Chondrocyte (in vitro differentiated cells): ENCODE results near the gene NR3C2. TPM values are rescaled to one million over a fixed set of nuclear protein-coding genes. Genes with fewer than 3 reads are reported as not detected.

Experiments used
- DNase-seq: peaks from one replicate; pipeline ENCODE4 v3.0.0; 2021; ENCODE audit warnings: mixed read lengths, low spot score
- H3K27ac Mint-ChIP-seq: one replicate; pipeline ENCODE4 v1.8.0; 2021; ENCODE audit warnings: mild to moderate bottlenecking, moderate library complexity, mixed read lengths; ENCODE audit not compliant: unreplicated experiment
- H3K27me3 Mint-ChIP-seq: 2 replicates; pipeline ENCODE4 v1.8.0; 2021; ENCODE audit warnings: low read depth, mixed read lengths
- H3K36me3 Mint-ChIP-seq: 2 replicates; pipeline ENCODE4 v1.8.0; 2021; ENCODE audit warnings: low read depth, mixed read lengths
- H3K4me1 Mint-ChIP-seq: 2 replicates; pipeline ENCODE4 v1.8.0; 2021; ENCODE audit warnings: low read depth, mild to moderate bottlenecking, mixed read lengths
- H3K4me3 Mint-ChIP-seq: one replicate; pipeline ENCODE4 v1.8.0; 2021; ENCODE audit warnings: mild to moderate bottlenecking, moderate library complexity, mixed read lengths; ENCODE audit not compliant: unreplicated experiment
- H3K9me3 Mint-ChIP-seq: 2 replicates; pipeline ENCODE4 v1.8.0; 2021; ENCODE audit warnings: low read depth, mixed read lengths
- total RNA-seq: library from RNA; stranded (reverse); gene quantifications from 3 replicates; pipeline ENCODE4 v1.2.1, GENCODE V29; 2021
- TF ChIP-seq, protein P1 (sequence below): fragments of 200-600 bp; sonication (generic); IDR thresholded peaks from 2 replicates; pipeline ENCODE4 v1.5.0; 2021; ENCODE audit warnings: antibody characterized with exemption, mild to moderate bottlenecking, moderate library complexity

Gene NR3C2
- total RNA-seq, 1 donor from 2014 or later, result 0.20 TPM

DNA sequence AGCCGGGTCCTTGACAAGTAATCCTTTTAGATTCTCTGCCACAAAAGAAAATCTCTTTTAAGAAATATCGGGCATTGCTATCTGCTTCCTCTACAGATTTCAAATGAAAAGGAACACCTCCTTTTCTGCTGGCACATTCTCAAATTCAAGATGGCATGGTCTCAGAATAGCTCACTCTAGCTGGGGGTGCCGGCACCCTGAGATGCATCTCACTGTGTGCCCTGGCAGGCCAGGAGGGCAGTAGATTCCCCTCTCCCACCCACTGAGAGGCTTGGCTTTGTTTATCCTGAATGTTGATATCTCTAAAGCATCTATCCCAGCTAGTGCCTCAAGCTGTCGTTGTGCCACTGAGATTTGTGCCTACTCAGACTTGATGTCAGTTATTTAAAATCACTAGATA lies 390.8 kb downstream of the NR3C2 start:
- no peak for DNase-seq
- Mint-ChIP-seq H3K36me3 (peaks cover 24% of the 10 kb centered on the region), H3K9me3 (no peaks in the 10 kb centered on the region), H3K4me3 (no peak overlapping the region), H3K27ac (no peak overlapping the region), H3K27me3 (no peaks in the 10 kb centered on the region), H3K4me1 (peaks cover 25% of the 10 kb centered on the region)
- TF ChIP-seq, protein P1, sequence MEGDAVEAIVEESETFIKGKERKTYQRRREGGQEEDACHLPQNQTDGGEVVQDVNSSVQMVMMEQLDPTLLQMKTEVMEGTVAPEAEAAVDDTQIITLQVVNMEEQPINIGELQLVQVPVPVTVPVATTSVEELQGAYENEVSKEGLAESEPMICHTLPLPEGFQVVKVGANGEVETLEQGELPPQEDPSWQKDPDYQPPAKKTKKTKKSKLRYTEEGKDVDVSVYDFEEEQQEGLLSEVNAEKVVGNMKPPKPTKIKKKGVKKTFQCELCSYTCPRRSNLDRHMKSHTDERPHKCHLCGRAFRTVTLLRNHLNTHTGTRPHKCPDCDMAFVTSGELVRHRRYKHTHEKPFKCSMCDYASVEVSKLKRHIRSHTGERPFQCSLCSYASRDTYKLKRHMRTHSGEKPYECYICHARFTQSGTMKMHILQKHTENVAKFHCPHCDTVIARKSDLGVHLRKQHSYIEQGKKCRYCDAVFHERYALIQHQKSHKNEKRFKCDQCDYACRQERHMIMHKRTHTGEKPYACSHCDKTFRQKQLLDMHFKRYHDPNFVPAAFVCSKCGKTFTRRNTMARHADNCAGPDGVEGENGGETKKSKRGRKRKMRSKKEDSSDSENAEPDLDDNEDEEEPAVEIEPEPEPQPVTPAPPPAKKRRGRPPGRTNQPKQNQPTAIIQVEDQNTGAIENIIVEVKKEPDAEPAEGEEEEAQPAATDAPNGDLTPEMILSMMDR, result no peak

DNA sequence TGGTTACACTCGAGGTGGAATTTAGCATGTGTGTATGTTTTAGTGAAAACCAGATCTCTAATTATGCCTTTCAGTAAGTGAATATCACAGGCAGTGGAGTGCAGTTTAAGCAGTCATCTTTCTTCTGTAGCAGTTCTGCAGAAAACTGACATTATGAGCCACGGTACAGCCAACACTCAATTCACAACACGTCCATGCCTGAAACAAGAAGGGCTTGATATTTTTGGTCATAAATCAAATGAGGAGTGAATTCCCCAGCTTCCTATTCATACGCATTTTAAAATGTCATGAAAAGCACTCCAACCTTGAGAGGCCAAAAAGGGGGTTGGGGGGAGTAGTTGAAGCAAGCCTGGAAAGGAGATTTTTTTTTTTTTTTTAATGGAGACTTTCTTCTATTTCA lies 393.6 kb downstream of the NR3C2 start:
- peaks cover 27% of the 10 kb centered on the region for H3K4me1 Mint-ChIP-seq
- H3K27me3 Mint-ChIP-seq, result no peaks in the 10 kb centered on the region
- no peak overlapping the region for H3K4me3 Mint-ChIP-seq
- H3K9me3 Mint-ChIP-seq, result no peaks in the 10 kb centered on the region
- DNase-seq, result no peak
- TF ChIP-seq, protein P1, result no peak
- H3K36me3 Mint-ChIP-seq, result peaks cover 24% of the 10 kb centered on the region
- no peak overlapping the region for H3K27ac Mint-ChIP-seq

DNA sequence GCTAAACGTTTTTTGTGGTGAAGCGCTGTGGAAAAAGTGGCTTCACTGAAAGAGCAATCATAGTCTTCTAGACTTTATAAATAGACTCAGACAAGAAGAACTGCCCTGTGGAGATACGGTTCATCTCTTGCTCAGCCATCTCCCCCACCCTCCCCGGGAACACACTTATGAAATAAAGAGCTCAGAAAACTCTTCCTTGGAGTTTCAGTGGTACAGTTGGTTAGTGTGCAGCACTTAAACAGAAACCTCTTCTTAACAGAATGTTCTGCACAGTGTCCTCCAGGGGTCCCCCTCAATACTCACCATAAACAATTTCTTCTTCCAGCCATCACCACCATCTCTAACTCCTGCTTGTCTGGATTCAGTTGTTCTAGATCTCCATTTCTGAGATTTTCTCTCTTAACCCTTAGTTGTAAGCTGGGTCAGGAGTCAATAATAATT lies 397.3 kb downstream of the NR3C2 start:
- H3K4me3 Mint-ChIP-seq, result no peak overlapping the region
- peaks cover 20% of the 10 kb centered on the region for H3K4me1 Mint-ChIP-seq
- no peaks in the 10 kb centered on the region for H3K27me3 Mint-ChIP-seq
- peak overlapping the region; percentile 83 for H3K27ac Mint-ChIP-seq
- H3K9me3 Mint-ChIP-seq, result no peaks in the 10 kb centered on the region
- TF ChIP-seq, protein P1, result peak; percentile 51
- DNase-seq, result no peak
- H3K36me3 Mint-ChIP-seq, result peaks cover 16% of the 10 kb centered on the region

DNA sequence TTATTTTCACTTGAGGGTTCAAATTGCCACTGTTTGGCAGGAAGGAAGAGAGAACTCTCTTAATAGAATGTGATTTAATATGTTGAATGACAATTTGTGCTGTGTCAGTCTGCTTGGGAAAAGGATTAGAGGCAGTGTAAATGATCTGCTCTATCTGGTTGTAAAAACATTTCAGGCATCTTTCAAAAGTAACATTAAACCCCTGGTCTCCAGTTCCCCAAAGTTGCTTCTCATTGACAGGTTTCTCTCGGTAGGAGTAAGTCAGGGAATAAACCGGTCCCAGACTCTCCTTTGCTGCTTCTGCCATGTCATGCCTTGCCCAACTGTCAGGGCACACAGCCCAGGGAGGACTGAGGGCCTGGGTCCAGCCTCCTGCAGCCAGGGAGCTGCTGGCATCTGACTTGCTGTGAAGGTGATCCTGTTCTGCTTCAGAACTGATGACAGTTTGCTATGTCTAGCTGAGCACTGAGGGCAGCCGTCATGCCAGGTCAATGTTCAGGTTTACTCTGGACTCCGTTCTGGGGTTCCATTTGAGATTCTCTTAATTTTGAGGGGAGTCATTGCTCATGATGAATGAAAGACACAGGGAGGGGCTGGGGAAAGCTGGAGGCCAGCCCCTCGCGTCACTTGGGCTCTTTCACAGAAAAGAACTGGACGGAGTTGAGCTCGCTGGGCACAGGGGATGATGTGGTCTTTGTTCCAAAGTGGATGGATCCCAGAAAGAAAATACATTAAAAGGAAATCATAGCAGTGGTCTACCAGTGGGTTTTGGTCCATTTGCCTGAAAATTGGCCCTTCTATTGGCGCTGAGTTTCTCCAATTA lies 397.9 kb downstream of the NR3C2 start:
- peak overlapping the region; percentile 83 for H3K27ac Mint-ChIP-seq
- TF ChIP-seq, protein P1, result no peak
- peaks cover 20% of the 10 kb centered on the region for H3K4me1 Mint-ChIP-seq
- DNase-seq, result no peak
- H3K36me3 Mint-ChIP-seq, result peaks cover 16% of the 10 kb centered on the region
- no peaks in the 10 kb centered on the region for H3K9me3 Mint-ChIP-seq
- no peaks in the 10 kb centered on the region for H3K27me3 Mint-ChIP-seq
- no peak overlapping the region for H3K4me3 Mint-ChIP-seq

DNA sequence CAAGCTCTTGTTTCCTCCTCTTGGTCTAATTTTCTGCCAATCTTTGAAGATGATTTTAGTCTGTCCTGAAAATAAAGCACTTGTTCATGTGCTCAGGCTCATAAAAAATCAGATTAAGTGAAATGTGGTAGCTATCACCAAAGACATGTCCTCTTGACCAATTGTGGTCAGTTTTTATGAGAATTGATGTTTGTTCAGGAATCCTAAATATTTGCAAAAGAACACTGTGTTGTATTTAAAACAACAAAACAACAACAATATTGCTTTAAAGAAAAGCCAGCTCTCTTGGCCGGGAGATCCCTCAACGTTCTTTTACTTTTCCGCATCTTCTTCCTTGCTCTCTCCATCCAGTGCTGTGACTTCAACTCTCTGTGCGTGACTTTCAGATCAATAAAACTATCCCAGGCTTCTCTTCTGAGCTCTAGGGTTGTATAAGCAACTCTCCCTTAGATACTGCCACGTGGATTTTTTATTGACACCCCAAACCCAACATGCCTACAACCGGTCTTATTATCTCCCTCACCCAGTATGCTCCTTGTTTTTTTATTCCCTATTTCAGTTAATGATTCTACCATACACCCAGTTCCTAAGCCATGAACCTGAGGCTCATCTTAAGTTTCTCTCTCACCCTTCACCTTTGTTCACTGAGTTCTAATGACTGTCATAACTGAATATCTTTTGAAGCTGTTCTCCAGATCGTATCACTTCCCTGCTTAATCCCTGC lies 400.4 kb downstream of the NR3C2 start:
- no peak overlapping the region for H3K27ac Mint-ChIP-seq
- TF ChIP-seq, protein P1, result no peak
- no peak for DNase-seq
- H3K27me3 Mint-ChIP-seq, result no peaks in the 10 kb centered on the region
- no peaks in the 10 kb centered on the region for H3K9me3 Mint-ChIP-seq
- H3K4me3 Mint-ChIP-seq, result no peak overlapping the region
- H3K36me3 Mint-ChIP-seq, result peaks cover 2% of the 10 kb centered on the region
- H3K4me1 Mint-ChIP-seq, result peaks cover 18% of the 10 kb centered on the region
